ENCODE measurements around the gene RFT1.

RFT1 gene

DNA sequence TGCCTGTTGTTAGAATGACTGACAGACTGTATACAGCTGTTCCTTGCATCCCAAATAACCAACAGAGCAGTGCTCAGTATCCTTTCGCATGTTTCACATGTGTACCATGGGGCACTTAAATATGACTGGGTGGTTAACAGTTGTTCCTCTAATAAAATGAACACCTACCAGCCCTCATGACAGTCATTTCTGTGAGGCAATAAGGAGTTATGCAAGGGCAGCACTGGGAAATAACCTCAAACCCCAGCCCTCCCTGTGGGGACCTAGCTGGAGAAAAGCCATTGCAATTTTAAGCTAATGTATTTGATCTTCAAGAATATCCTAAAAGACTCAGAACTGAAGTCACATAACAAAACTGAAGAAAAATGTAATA lies 7.3 kb downstream of the RFT1 start (continued):
- TF ChIP-seq, protein P1, sequence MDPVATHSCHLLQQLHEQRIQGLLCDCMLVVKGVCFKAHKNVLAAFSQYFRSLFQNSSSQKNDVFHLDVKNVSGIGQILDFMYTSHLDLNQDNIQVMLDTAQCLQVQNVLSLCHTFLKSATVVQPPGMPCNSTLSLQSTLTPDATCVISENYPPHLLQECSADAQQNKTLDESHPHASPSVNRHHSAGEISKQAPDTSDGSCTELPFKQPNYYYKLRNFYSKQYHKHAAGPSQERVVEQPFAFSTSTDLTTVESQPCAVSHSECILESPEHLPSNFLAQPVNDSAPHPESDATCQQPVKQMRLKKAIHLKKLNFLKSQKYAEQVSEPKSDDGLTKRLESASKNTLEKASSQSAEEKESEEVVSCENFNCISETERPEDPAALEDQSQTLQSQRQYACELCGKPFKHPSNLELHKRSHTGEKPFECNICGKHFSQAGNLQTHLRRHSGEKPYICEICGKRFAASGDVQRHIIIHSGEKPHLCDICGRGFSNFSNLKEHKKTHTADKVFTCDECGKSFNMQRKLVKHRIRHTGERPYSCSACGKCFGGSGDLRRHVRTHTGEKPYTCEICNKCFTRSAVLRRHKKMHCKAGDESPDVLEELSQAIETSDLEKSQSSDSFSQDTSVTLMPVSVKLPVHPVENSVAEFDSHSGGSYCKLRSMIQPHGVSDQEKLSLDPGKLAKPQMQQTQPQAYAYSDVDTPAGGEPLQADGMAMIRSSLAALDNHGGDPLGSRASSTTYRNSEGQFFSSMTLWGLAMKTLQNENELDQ (tag by site-specific recombination; IDR thresholded peaks at IDR 0.05; ENCODE audit: low read depth), result no peak
- no peak for TF ChIP-seq ZNF2 (tag by site-specific recombination; IDR thresholded peaks at IDR 0.05)
- no peak for TF ChIP-seq ZNF555 (tag by site-specific recombination; conservative IDR thresholded peaks at IDR 0.05)
- no peak for TF ChIP-seq ZBTB48 (tag by site-specific recombination; IDR thresholded peaks at IDR 0.05)
- TF ChIP-seq, protein P2, sequence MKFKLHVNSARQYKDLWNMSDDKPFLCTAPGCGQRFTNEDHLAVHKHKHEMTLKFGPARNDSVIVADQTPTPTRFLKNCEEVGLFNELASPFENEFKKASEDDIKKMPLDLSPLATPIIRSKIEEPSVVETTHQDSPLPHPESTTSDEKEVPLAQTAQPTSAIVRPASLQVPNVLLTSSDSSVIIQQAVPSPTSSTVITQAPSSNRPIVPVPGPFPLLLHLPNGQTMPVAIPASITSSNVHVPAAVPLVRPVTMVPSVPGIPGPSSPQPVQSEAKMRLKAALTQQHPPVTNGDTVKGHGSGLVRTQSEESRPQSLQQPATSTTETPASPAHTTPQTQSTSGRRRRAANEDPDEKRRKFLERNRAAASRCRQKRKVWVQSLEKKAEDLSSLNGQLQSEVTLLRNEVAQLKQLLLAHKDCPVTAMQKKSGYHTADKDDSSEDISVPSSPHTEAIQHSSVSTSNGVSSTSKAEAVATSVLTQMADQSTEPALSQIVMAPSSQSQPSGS (tag by site-specific recombination; IDR thresholded peaks at IDR 0.05; ENCODE audit: low read depth), result no peak
- no peak for TF ChIP-seq ZNF324 (tag by site-specific recombination; IDR thresholded peaks at IDR 0.05)
- TF ChIP-seq, protein P3, sequence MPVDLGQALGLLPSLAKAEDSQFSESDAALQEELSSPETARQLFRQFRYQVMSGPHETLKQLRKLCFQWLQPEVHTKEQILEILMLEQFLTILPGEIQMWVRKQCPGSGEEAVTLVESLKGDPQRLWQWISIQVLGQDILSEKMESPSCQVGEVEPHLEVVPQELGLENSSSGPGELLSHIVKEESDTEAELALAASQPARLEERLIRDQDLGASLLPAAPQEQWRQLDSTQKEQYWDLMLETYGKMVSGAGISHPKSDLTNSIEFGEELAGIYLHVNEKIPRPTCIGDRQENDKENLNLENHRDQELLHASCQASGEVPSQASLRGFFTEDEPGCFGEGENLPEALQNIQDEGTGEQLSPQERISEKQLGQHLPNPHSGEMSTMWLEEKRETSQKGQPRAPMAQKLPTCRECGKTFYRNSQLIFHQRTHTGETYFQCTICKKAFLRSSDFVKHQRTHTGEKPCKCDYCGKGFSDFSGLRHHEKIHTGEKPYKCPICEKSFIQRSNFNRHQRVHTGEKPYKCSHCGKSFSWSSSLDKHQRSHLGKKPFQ (tag by site-specific recombination; IDR thresholded peaks at IDR 0.05), result no peak

DNA sequence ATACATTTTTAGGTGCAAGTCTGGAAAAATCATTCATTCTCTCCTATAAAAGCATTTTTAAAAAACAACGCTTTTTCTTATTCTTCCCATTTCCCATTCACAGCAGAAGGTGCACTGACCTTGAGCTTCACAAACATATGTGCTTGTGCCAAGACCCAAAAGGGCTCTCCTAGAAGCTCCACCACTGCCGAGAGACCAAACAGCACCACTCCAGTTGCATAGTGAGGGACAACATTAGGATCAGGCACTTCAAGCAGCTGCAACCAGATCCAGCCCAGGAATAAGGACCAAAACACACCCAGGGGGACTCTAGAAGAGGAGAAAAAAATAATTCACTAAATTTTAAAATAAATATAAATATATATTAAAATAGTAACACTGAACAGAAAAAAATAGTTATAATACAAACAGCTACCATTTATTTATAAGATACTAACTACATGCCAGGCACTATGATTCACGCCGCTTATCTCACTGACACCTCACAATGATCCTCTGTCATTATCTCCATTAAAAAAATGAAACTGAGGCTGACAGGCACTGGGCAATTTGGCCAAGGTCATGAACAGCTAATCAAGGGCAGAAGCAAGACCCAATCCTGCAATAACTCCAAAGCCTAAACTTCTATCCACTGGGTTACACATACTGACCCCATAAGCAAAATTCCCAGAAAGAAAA lies 7.8 kb downstream of the RFT1 start:
- CTCF ChIA-PET, result interaction anchor here (0.6 to 0.8 kb wide), 3 partner anchors 8 to 1690 kb away, joined by 3 read pairs; no protein-coding TSS in a partner anchor
- no peak for TF ChIP-seq ZNF184 (tag by site-specific recombination; IDR thresholded peaks at IDR 0.05)
- TF ChIP-seq, protein P4, sequence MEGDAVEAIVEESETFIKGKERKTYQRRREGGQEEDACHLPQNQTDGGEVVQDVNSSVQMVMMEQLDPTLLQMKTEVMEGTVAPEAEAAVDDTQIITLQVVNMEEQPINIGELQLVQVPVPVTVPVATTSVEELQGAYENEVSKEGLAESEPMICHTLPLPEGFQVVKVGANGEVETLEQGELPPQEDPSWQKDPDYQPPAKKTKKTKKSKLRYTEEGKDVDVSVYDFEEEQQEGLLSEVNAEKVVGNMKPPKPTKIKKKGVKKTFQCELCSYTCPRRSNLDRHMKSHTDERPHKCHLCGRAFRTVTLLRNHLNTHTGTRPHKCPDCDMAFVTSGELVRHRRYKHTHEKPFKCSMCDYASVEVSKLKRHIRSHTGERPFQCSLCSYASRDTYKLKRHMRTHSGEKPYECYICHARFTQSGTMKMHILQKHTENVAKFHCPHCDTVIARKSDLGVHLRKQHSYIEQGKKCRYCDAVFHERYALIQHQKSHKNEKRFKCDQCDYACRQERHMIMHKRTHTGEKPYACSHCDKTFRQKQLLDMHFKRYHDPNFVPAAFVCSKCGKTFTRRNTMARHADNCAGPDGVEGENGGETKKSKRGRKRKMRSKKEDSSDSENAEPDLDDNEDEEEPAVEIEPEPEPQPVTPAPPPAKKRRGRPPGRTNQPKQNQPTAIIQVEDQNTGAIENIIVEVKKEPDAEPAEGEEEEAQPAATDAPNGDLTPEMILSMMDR (tag by site-specific recombination; IDR thresholded peaks at IDR 0.05), result no peak
- TF ChIP-seq GLIS2 (tag by site-specific recombination; IDR thresholded peaks at IDR 0.05), result no peak
- TF ChIP-seq ZNF785 (tag by site-specific recombination; IDR thresholded peaks at IDR 0.05), result no peak
- TF ChIP-seq, protein P5, sequence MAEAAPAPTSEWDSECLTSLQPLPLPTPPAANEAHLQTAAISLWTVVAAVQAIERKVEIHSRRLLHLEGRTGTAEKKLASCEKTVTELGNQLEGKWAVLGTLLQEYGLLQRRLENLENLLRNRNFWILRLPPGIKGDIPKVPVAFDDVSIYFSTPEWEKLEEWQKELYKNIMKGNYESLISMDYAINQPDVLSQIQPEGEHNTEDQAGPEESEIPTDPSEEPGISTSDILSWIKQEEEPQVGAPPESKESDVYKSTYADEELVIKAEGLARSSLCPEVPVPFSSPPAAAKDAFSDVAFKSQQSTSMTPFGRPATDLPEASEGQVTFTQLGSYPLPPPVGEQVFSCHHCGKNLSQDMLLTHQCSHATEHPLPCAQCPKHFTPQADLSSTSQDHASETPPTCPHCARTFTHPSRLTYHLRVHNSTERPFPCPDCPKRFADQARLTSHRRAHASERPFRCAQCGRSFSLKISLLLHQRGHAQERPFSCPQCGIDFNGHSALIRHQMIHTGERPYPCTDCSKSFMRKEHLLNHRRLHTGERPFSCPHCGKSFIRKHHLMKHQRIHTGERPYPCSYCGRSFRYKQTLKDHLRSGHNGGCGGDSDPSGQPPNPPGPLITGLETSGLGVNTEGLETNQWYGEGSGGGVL (tag by site-specific recombination; IDR thresholded peaks at IDR 0.05), result no peak
- no peak for TF ChIP-seq ZNF610 (tag by site-specific recombination; IDR thresholded peaks at IDR 0.05; ENCODE audit: borderline replicate concordance)
- TF ChIP-seq ZNF174 (tag by site-specific recombination; IDR thresholded peaks at IDR 0.05), result no peak
- no peak for TF ChIP-seq KLF1 (tag by site-specific recombination; IDR thresholded peaks at IDR 0.05)
- TF ChIP-seq FEZF1 (tag by site-specific recombination; IDR thresholded peaks at IDR 0.05), result no peak
- TF ChIP-seq BCL11A (tag by site-specific recombination; IDR thresholded peaks at IDR 0.05; ENCODE audit: low read depth), result no peak
- Histone ChIP-seq H3K36me3 (ENCODE audit: control insufficient read depth in 2 of 2, insufficient read depth in 1 of 2, low read length in 2 of 2) (peaks cover 10 to 94% of the 10 kb centered on the region in 2 experiments), H3K27ac (ENCODE audit: extremely low read depth, low read depth, low read length) (no peak overlapping the region), H3K9me3 (ENCODE audit: control insufficient read depth, insufficient read depth, low read depth, low read length) (no peaks in the 10 kb centered on the region), H3K4me3 (ENCODE audit: low read depth, low read length) (no peak overlapping the region), H3K4me1 (ENCODE audit: control insufficient read depth, insufficient read depth, low read length) (no peaks in the 10 kb centered on the region)
- POLR2A ChIA-PET, result no interaction called here
